H1 (cell line): Measurements from ENCODE around the gene LTBP4. TPM values are rescaled to one million over a fixed set of nuclear protein-coding genes. Genes with fewer than 3 reads are reported as not detected.

Experiments used
- CTCF ChIA-PET: fragments of 300-600 bp; sonication (Branson Sonifier 250); formaldehyde crosslinking; loops from one replicate; lab custom pipeline; 2021; ENCODE audit not compliant: partially characterized antibody; lab: Charles Lee
- POLR2A ChIA-PET: fragments of 300-600 bp; sonication (Branson Sonifier 250); formaldehyde crosslinking; loops from one replicate; lab custom pipeline; 2021; ENCODE audit warnings: inconsistent platforms; ENCODE audit not compliant: partially characterized antibody; lab: Charles Lee
- DNase-seq, 2 experiments: peaks; one replicate each; pipeline versions ENCODE4 v3.0.0 to v3.0.0-alpha.2; 2010 to 2022; ENCODE audit warnings: low spot score in 2 of 2, low read depth in 1 of 2, mixed read lengths in 1 of 2
- FAIRE-seq: peaks from 2 replicates; lab custom pipeline; 2011; peaks lifted over from hg19 to GRCh38; lab: Jason Lieb, UNC
- H2AFZ ChIP-seq: 2 replicates; pipeline ENCODE4 v1.8.1; 2012; ENCODE audit warnings: low read length, inconsistent platforms
- H2AK5ac ChIP-seq: 2 replicates; pipeline ENCODE4 v1.6.1; 2013; ENCODE audit warnings: low read depth, low read length
- H2BK120ac ChIP-seq: replicated peaks from 2 replicates; pipeline ENCODE3; 2013; ENCODE audit warnings: low read depth, low read length, inconsistent platforms
- H2BK12ac ChIP-seq: 2 replicates; pipeline ENCODE4 v1.6.1; 2013; ENCODE audit warnings: low read depth, low read length
- H2BK15ac ChIP-seq: 2 replicates; pipeline ENCODE4 v1.6.1; 2013; ENCODE audit warnings: low read length
- H2BK20ac ChIP-seq: 2 replicates; pipeline ENCODE4 v1.6.1; 2013; ENCODE audit warnings: low read length
- H2BK5ac ChIP-seq: 2 replicates; pipeline ENCODE4 v1.6.1; 2013; ENCODE audit warnings: low read depth, low read length
- H3K14ac ChIP-seq: 2 replicates; pipeline ENCODE4 v1.6.1; 2013; ENCODE audit warnings: inconsistent platforms; ENCODE audit not compliant: insufficient read length
- H3K18ac ChIP-seq: 2 replicates; pipeline ENCODE4 v1.6.1; 2013; ENCODE audit warnings: low read length; ENCODE audit errors: extremely low read depth
- H3K23ac ChIP-seq: 2 replicates; pipeline ENCODE4 v1.6.1; 2013; ENCODE audit warnings: inconsistent platforms; ENCODE audit not compliant: insufficient read length
- H3K23me2 ChIP-seq: 2 replicates; pipeline ENCODE4 v1.6.1; 2013; ENCODE audit warnings: low read depth, low read length
- H3K27ac ChIP-seq: 2 replicates; pipeline ENCODE4 v1.6.1; 2011; ENCODE audit warnings: low read depth, low read length, inconsistent platforms
- H3K27me3 ChIP-seq, 4 experiments: replicated peaks in 1 of 4; 1 replicate in 1 of 4; 2 replicates in 3 of 4; pipeline versions ENCODE4 v1.6.1 to v1.8.1; 2011 to 2013; ENCODE audit warnings: low read length in 3 of 4, mild to moderate bottlenecking in 3 of 4, inconsistent platforms in 2 of 4, mixed read lengths in 2 of 4, moderate library complexity in 1 of 4; ENCODE audit not compliant: control insufficient read depth in 3 of 4, insufficient read depth in 3 of 4; ENCODE audit errors: extremely low read depth in 1 of 4
- H3K36me3 ChIP-seq, 4 experiments: 2 replicates each; pipeline versions ENCODE4 v1.6.1 to v1.8.1; 2011 to 2013; ENCODE audit warnings: mild to moderate bottlenecking in 4 of 4, low read length in 3 of 4, moderate library complexity in 2 of 4, control low read depth in 1 of 4, inconsistent platforms in 1 of 4; ENCODE audit not compliant: insufficient read depth in 4 of 4, control insufficient read depth in 2 of 4
- H3K4ac ChIP-seq: replicated peaks from 2 replicates; pipeline ENCODE3; 2013; ENCODE audit warnings: low read length, low read depth, mixed read lengths, inconsistent platforms; ENCODE audit not compliant: insufficient read length
- H3K4me1 ChIP-seq, 4 experiments: replicated peaks in 1 of 4; 1 replicate in 1 of 4; 2 replicates in 3 of 4; pipeline versions ENCODE4 v1.6.1 to v1.8.1; 2011 to 2013; ENCODE audit warnings: low read length in 3 of 4, inconsistent platforms in 2 of 4, mixed read lengths in 1 of 4; ENCODE audit not compliant: insufficient read depth in 4 of 4, control insufficient read depth in 3 of 4
- H3K4me2 ChIP-seq, 2 experiments: 2 replicates each; pipeline versions ENCODE4 v1.6.1 to v1.8.1; 2011 to 2013; ENCODE audit warnings: low read depth in 2 of 2, low read length in 2 of 2, control low read depth in 1 of 2, inconsistent platforms in 1 of 2, mild to moderate bottlenecking in 1 of 2; ENCODE audit not compliant: insufficient read depth in 1 of 2
- H3K4me3 ChIP-seq, 4 experiments: fragments of 200-600, 300-600 bp in 1 of 4; sonication (generic), shearing (Covaris generic), sonication (Bioruptor Twin) in 1 of 4; 2 replicates each; pipeline versions ENCODE4 v1.5.1 to v1.8.1; 2011 to 2016; ENCODE audit warnings: low read length in 4 of 4, low read depth in 3 of 4, control low read depth in 2 of 4, inconsistent platforms in 2 of 4, mild to moderate bottlenecking in 2 of 4, mixed read lengths in 1 of 4, moderate library complexity in 1 of 4; ENCODE audit not compliant: insufficient read depth in 2 of 4; ENCODE audit errors: extremely low read depth in 1 of 4
- H3K56ac ChIP-seq: replicated peaks from 2 replicates; pipeline ENCODE3; 2013; ENCODE audit warnings: low read depth, mild to moderate bottlenecking, mixed read lengths, low read length, inconsistent platforms; ENCODE audit not compliant: insufficient read length
- H3K79me1 ChIP-seq: 2 replicates; pipeline ENCODE4 v1.6.1; 2013; ENCODE audit warnings: low read depth, low read length, control low read depth
- H3K79me2 ChIP-seq, 2 experiments: 2 replicates each; pipeline versions ENCODE4 v1.6.1 to v1.8.1; 2012 to 2013; ENCODE audit warnings: low read length in 2 of 2, mild to moderate bottlenecking in 2 of 2, inconsistent platforms in 1 of 2; ENCODE audit not compliant: insufficient read depth in 2 of 2, control insufficient read depth in 1 of 2
- H3K9ac ChIP-seq, 4 experiments: replicated peaks in 1 of 4; 1 replicate in 1 of 4; 2 replicates in 3 of 4; pipeline versions ENCODE4 v1.6.1 to v1.8.1; 2011 to 2013; ENCODE audit warnings: low read depth in 3 of 4, low read length in 3 of 4, control low read depth in 2 of 4, mild to moderate bottlenecking in 2 of 4, moderate library complexity in 2 of 4, inconsistent platforms in 1 of 4; ENCODE audit errors: extremely low read depth in 1 of 4
- H3K9me3 ChIP-seq, 2 experiments: 2 replicates each; pipeline versions ENCODE4 v1.6.1 to v1.8.1; 2012 to 2013; ENCODE audit warnings: mild to moderate bottlenecking in 2 of 2, moderate library complexity in 2 of 2, control low read depth in 1 of 2, inconsistent platforms in 1 of 2, low read depth in 1 of 2, low read length in 1 of 2, mixed read lengths in 1 of 2; ENCODE audit not compliant: insufficient read depth in 2 of 2
- H4K20me1 ChIP-seq, 2 experiments: replicated peaks in 1 of 2; 2 replicates each; pipeline versions ENCODE3 to v1.8.1; 2011 to 2013; ENCODE audit warnings: inconsistent platforms in 2 of 2, low read length in 2 of 2, mild to moderate bottlenecking in 1 of 2; ENCODE audit not compliant: insufficient read depth in 2 of 2, control insufficient read depth in 1 of 2
- H4K5ac ChIP-seq: 2 replicates; pipeline ENCODE4 v1.6.1; 2013; ENCODE audit warnings: low read length, low read depth, mixed read lengths, inconsistent platforms; ENCODE audit not compliant: insufficient read length
- H4K8ac ChIP-seq: 2 replicates; pipeline ENCODE4 v1.8.0; 2013; ENCODE audit warnings: mild to moderate bottlenecking, moderate library complexity, low read length, inconsistent platforms; ENCODE audit not compliant: insufficient read depth; ENCODE audit errors: extremely low read depth
- H4K91ac ChIP-seq: replicated peaks from 2 replicates; pipeline ENCODE3; 2013; ENCODE audit warnings: low read length, mixed read lengths, inconsistent platforms; ENCODE audit not compliant: insufficient read length
- BRCA1 ChIP-seq: IDR thresholded peaks from 2 replicates; pipeline ENCODE4 v1.6.1; 2012; ENCODE audit warnings: low read depth, low read length, improper control_type of control experiment
- CHD2 ChIP-seq: IDR thresholded peaks from 2 replicates; pipeline ENCODE4 v1.6.1; 2012; ENCODE audit warnings: low read length, improper control_type of control experiment
- EZH2 ChIP-seq: fragments of 200-600 bp; sonication (generic); IDR thresholded peaks from 2 replicates; pipeline ENCODE4 v1.7.1; 2012; ENCODE audit warnings: low read depth, mild to moderate bottlenecking, moderate library complexity, low read length, inconsistent platforms; ENCODE audit not compliant: severe bottlenecking
- GABPA ChIP-seq: IDR thresholded peaks from 2 replicates; pipeline ENCODE4 v1.6.1; 2011; ENCODE audit warnings: mild to moderate bottlenecking, low read length, moderate library complexity, borderline replicate concordance; ENCODE audit not compliant: insufficient read depth
- GTF2F1 ChIP-seq: IDR thresholded peaks from 2 replicates; pipeline ENCODE4 v1.6.1; 2012; ENCODE audit warnings: low read depth, low read length, improper control_type of control experiment, borderline replicate concordance
- HDAC6 ChIP-seq: IDR thresholded peaks from one replicate; pipeline ENCODE4 v1.7.1; 2012; ENCODE audit warnings: low read depth, mild to moderate bottlenecking, inconsistent platforms, low read length, moderate library complexity
- RAD21 ChIP-seq, 2 experiments: IDR thresholded peaks in 1 of 2; conservative IDR thresholded peaks in 1 of 2; 2 replicates each; pipeline ENCODE4 v1.6.1; 2011; ENCODE audit warnings: low read depth in 2 of 2, low read length in 2 of 2, improper control_type of control experiment in 1 of 2, inconsistent platforms in 1 of 2, mild to moderate bottlenecking in 1 of 2, moderate library complexity in 1 of 2
- SP2 ChIP-seq: IDR thresholded peaks from 2 replicates; pipeline ENCODE4 v1.6.1; 2012; ENCODE audit warnings: mild to moderate bottlenecking, low read length, inconsistent platforms
- TBP ChIP-seq: IDR thresholded peaks from 2 replicates; pipeline ENCODE4 v1.6.1; 2011; ENCODE audit warnings: low read depth, low read length, improper control_type of control experiment
- ZNF274 ChIP-seq: IDR thresholded peaks from 2 replicates; pipeline ENCODE4 v1.7.0; 2012; ENCODE audit warnings: low read length, borderline replicate concordance; ENCODE audit errors: extremely low read depth
- WGBS, 2 experiments: shearing (Covaris generic) in 1 of 2; methylation state at CpG; one replicate each; pipeline versions ENCODE4 v1.1.6 to v1.1.7; 2013 to 2015; ENCODE audit warnings: low lambda C conversion rate in 2 of 2, mixed read lengths in 2 of 2, inconsistent platforms in 1 of 2, low coverage in 1 of 2, missing lambda C conversion rate in 1 of 2; ENCODE audit not compliant: insufficient replicate concordance in 2 of 2, insufficient coverage in 1 of 2, insufficient read length in 1 of 2; ENCODE audit errors: extremely low coverage in 1 of 2, missing lambda C conversion rate in 1 of 2; 5-methylcytosine and 5-hydroxymethylcytosine counted together
- polyA plus RNA-seq, 7 experiments: library from polyadenylated mRNA; depleted of rRNA in 3 of 7; stranded (reverse) in 5 of 7; unstranded in 2 of 7; fragments of >200 nt in 5 of 7; fragments of 200-250 nt in 2 of 7; gene quantifications; 1 replicate in 5 of 7; 2 replicates in 1 of 7; 4 replicates in 1 of 7; pipeline versions ENCODE4 v1.2.1 to v1.2.3, GENCODE V29; 2011 to 2013; ENCODE audit warnings: missing spikeins in 2 of 7, mixed read lengths in 2 of 7
- total RNA-seq: library from RNA; stranded (reverse); fragmentation: NEBNext Ultra II Directional; extraction: Animal tissue kit (Norgen Biotek cat#: 25700); gene quantifications from 2 replicates; pipeline ENCODE4 v1.2.1, GENCODE V29; 2021
- TF ChIP-seq, protein P1 (sequence below): IDR thresholded peaks from 2 replicates; pipeline ENCODE4 v1.6.1; 2012; ENCODE audit warnings: inconsistent platforms
- TF ChIP-seq, protein P2 (sequence below): IDR thresholded peaks from 2 replicates; pipeline ENCODE4 v1.6.1; 2012; ENCODE audit warnings: low read length, inconsistent platforms

Gene LTBP4
- total and polyA plus RNA-seq, 2 of the 8 experiments (the other 6 are each of a cell fraction or from before 2014, with no cell fraction given), result 54.5 to 77.1 TPM

DNA sequence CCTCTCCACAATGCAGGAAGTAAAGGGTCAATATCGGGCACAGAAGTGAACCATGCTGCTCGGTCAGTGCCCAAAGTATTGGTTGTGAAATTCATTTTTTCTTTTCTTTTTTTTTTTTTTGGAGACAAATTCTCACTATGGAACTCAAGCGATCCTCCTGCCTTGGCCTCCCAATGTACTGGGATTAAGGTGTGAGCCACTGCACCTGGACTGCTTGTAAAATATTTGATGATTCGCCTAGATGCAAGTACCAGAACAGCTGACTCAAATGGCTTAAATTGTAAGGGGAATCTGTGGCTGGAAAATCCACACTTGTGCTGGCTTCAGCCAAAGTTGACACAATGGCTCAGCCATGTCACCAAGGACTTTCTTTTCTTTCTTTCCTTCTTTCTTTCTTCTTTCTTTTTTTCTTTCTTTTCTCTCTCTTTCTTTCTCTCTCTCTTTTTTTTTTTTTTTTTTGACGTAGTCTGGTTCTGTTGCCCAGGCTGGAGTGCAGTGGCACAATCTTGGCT lies 45.6 kb downstream of the LTBP4 start:
- no peak overlapping the region for H2AFZ ChIP-seq
- no peaks in the 10 kb centered on the region for H3K4me1 ChIP-seq
- DNase-seq (no peak), FAIRE-seq (no peak)
- H2AK5ac ChIP-seq, result no peak overlapping the region
- no peak overlapping the region for H4K5ac ChIP-seq
- no peaks in the 10 kb centered on the region for H3K79me1 ChIP-seq
- no peaks in the 10 kb centered on the region for H4K20me1 ChIP-seq
- no peaks in the 10 kb centered on the region for H3K36me3 ChIP-seq
- H2BK15ac ChIP-seq, result no peak overlapping the region
- no peak overlapping the region for H3K56ac ChIP-seq
- no peak overlapping the region for H3K23ac ChIP-seq
- no peak overlapping the region for H4K91ac ChIP-seq
- no peak overlapping the region for H3K27ac ChIP-seq
- no peak overlapping the region for H3K4me2 ChIP-seq
- H3K23me2 ChIP-seq, result no peaks in the 10 kb centered on the region
- ChIA-PET POLR2A (interaction anchor here (0.6 to 1.1 kb wide), 2 partner anchors 13 to 15 kb away, joined by 3 read pairs; no protein-coding TSS in a partner anchor), CTCF (interaction anchor here (4.9 kb wide), 1 partner anchor 12 kb away, joined by 41 read pairs; no protein-coding TSS in a partner anchor)
- 89% methylated on average over 3 of the region's 5 CpGs; no CpG with 5 or more reads in 1 of the 2 experiments for WGBS, 2 experiments
- no peak overlapping the region for H2BK20ac ChIP-seq
- H3K9me3 ChIP-seq, result no peaks in the 10 kb centered on the region
- H2BK120ac ChIP-seq, result no peak overlapping the region
- no peak overlapping the region for H3K9ac ChIP-seq
- no peak overlapping the region for H2BK5ac ChIP-seq
- no peak overlapping the region for H3K4me3 ChIP-seq
- H3K14ac ChIP-seq, result no peak overlapping the region
- no peaks in the 10 kb centered on the region for H3K79me2 ChIP-seq
- no peak overlapping the region for H2BK12ac ChIP-seq
- peak overlapping the region; percentile 82; the same call in 1 of the 2 replicates for H4K8ac ChIP-seq
- no peaks in the 10 kb centered on the region; a peak in 1 of 7 replicates for H3K27me3 ChIP-seq
- H3K4ac ChIP-seq, result no peak overlapping the region
- H3K18ac ChIP-seq, result no peak overlapping the region
- TF ChIP-seq TBP (no peak), RAD21 (IDR thresholded peaks at IDR 0.05 in 1 of 2, conservative IDR thresholded peaks at IDR 0.05 in 1 of 2; ENCODE audit: low read depth in 2 of 2, low read length in 2 of 2) (no peak), GTF2F1 (no peak), GABPA (no peak), CHD2 (no peak), HDAC6 (no peak), ZNF274 (no peak), EZH2 (no peak), SP2 (no peak), BRCA1 (no peak)
- TF ChIP-seq, protein P1, sequence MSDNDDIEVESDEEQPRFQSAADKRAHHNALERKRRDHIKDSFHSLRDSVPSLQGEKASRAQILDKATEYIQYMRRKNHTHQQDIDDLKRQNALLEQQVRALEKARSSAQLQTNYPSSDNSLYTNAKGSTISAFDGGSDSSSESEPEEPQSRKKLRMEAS, result no peak
- TF ChIP-seq, protein P2, sequence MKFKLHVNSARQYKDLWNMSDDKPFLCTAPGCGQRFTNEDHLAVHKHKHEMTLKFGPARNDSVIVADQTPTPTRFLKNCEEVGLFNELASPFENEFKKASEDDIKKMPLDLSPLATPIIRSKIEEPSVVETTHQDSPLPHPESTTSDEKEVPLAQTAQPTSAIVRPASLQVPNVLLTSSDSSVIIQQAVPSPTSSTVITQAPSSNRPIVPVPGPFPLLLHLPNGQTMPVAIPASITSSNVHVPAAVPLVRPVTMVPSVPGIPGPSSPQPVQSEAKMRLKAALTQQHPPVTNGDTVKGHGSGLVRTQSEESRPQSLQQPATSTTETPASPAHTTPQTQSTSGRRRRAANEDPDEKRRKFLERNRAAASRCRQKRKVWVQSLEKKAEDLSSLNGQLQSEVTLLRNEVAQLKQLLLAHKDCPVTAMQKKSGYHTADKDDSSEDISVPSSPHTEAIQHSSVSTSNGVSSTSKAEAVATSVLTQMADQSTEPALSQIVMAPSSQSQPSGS, result no peak
